HG03439 (cell line): ENCODE results near the gene FSTL1.

ENCODE experiments used
- ATAC-seq: cut with Tn5 transposase; IDR thresholded peaks from one replicate; pipeline ENCODE4 v1.9.1; 2021; ENCODE audit warnings: mild to moderate bottlenecking, moderate library complexity; ENCODE audit not compliant: unreplicated experiment

The FSTL1 gene

DNA sequence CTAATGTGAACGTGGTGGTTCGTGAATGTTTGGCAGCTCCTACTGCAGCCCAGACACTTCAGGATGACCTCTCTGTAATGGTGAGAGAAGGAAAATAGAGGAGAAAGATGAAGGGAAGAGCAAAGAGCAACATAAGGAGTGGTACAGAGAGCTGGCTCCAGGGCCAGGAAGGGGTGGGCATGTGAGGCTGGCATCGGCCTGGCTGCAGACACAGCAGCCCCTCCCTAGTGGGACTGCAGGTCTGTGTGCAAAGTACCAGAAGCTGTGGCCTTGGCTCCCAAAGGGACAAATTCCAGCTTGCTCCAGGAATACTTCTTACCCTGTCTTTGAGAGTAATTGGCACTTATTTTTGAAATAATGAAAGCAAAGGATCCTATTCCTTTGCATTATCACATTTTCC is 10.0 kb downstream of the FSTL1 start:
- ATAC-seq = no peak

DNA sequence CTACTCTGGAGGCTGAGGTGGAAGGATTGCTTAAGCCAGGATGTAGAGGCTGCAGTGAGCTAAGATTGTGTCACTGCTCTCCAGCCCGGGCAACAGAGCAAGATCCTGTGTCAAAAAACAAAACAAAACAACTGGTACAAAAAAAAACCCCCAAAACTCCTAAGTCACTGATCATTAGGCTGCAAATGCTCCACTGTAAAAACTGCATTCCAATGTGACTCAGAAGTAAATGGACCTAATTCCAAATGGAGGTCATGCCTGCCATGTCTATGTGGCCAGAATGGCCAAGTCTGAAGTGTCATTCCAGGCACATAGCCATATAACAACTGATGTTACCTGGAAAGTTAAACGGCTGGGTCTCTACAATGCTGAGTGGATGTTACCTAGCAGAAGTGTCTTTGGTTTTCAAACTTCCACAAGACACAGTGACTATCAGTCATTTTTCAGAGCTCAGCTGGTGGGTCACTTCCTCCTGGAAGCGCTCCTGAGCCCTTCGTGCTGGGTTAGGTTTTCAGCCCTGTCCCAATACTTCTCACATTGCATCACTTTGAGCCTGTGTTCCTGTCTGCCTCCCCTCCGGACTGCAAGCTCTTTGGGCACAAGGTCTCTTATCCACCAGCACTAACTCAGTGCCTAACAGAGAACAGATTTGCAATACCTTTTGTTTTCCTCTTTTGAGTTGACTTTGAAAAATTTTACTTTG is 10.6 kb downstream of the FSTL1 start:
- ATAC-seq = no peak

- no peak for ATAC-seq
Measured at GRCh38 chr3:120438665-120439370, 12.0 kb downstream of the FSTL1 start.

DNA sequence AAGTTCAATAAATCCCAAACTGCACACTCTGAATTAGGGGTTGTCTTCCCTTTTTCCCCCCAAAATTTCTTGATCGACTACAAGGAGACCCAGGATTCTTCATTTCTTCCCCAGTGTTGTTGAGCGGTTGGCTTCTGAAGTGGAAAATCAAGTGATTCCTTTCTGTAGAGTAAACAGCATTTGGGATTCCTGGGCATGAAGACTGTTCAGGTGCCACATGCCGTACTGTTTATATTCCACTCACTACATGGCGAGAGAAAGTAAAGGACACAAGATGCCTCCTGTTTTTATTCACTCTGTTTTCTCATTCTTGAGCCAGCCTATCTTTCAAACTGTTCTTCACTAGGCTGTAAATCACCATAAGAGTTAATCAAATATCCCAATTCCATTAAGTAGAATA is 12.6 kb downstream of the FSTL1 start:
- ATAC-seq = no peak

- ATAC-seq = no peak
Measured at GRCh38 chr3:120437559-120437958, 13.2 kb downstream of the FSTL1 start.

GRCh38 chr3:120436523-120437050 is 14.2 kb downstream of the FSTL1 start:
- ATAC-seq = no peak

DNA sequence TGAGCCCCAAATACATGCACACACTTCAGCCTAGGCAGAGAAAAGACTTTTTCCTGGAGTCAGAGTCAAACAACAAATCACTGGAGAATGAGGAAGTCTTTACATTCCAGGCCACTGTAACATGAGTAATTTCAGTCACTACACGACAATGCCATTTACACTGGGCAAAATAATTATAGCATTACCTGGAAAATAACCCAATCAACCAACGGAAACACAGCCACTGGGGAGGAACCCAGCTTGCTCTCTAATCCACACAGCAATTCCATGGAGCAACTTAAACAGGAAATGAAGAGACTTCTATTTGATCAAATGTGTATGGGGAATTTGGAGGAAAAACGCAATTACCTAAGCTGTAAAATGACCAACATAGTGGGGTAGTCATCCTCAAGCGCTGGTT is 15.2 kb downstream of the FSTL1 start:
- no peak for ATAC-seq

- ATAC-seq = no peak
Measured at GRCh38 chr3:120433662-120434331, 17.0 kb downstream of the FSTL1 start.

GRCh38 chr3:120432150-120432860 is 18.5 kb downstream of the FSTL1 start:
- ATAC-seq = no peak

DNA sequence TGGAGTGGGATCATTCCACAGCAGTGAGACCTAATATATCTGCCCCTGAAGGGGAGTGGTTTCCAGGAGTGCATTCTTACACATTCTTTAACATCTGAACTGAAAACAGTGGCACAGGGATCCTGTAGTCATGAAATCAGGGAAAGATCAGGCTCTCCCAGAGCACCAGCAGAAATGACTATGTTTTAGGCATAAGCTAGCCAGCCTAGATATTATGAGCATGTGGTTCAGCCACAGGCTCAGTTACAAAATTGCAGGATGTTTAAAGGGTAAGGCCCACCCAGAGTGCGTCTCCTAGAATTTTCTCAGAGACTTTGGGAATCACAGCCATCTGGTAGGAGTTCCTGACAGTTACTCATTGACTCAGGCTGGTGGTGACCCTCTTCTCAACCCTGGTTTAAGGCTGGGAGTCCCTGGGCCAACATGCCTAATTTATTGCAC is 20.9 kb downstream of the FSTL1 start:
- ATAC-seq = no peak

- no peak for ATAC-seq
Measured at GRCh38 chr3:120428924-120429323, 21.9 kb downstream of the FSTL1 start.

DNA sequence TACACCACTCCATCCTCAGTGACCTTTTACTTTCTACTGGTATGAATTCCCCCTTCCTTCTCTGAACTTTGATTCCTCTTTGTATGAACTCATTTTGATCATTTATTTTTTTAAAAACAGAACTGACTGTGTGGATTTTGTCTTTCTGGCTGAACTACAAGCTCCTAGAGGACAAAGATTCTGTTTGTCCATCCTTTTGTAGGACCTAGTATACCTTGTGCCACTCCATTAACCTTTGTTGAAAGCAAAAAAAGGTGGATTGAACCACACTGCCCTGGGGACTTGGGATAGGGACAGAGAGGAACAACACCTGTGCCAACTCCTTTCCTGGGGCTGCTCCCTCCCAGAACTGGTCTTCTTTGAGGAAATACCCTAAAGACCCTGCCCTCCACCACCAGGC is 23.6 kb downstream of the FSTL1 start:
- ATAC-seq = no peak

- no peak for ATAC-seq
Measured at GRCh38 chr3:120425572-120426250, 25.1 kb downstream of the FSTL1 start.

- no peak for ATAC-seq
Measured at GRCh38 chr3:120424976-120425570, 25.7 kb downstream of the FSTL1 start.

DNA sequence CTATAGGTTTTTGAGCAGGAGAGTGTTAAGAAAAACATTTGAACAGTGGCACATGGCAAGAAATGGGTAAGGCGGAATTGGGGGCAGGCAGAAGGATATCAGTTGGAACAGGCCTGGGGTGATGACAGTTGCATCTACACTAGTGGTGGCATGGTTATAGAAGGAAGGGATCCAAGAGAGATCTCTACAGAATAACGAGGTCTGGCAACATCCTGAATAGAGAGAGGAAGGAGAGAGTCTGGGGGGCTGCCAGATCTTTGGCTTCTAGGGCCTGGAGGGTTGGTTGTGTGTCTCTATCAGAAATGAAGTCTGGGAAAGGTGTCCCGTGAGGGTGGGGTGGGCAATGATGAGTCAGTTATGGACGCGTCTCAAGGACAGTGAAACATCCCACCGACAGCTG is 26.3 kb downstream of the FSTL1 start:
- ATAC-seq = no peak

DNA sequence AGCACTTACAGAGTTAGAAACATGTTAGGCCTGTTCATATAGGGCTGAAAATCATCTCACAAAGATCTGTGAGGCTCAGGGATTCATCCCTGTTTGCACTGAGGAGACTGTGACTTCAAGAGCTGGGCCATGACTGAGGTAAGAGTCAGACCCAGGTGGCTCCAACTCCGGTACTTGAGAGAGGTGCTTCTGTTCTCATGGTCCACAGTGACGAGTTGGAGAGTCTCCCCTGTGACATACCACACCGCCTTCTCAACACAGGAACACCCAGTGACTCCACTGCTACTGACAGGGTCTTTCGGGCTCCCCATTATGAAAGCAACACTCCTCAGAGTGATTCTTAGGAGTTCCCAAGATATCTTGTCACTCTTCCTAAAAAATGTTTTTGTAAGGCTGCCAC is 27.4 kb downstream of the FSTL1 start:
- no peak for ATAC-seq

GRCh38 chr3:120421926-120422325 is 28.9 kb downstream of the FSTL1 start:
- ATAC-seq = no peak

- no peak for ATAC-seq
Measured at GRCh38 chr3:120420928-120421551, 29.8 kb downstream of the FSTL1 start.

DNA sequence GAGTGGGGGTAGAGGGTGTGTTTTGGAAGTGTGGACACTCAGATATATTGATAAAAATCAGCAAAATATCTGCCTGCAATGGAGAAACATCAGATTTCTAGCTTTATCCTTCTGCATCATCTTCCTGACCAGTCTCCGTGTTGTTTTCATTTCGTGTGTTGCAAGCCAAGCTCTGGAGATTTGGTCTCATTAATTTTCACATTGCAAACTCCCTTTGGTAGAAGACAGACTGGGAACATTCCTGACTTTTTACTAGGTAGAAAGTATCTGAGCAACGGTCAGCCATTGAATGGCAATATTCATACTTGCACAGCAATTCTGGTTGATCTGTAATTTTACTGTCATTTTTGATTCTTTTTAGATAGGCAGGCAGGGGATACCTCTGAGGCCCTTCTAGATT is 30.4 kb downstream of the FSTL1 start:
- no peak for ATAC-seq

GRCh38 chr3:120419797-120420196 is 31.0 kb downstream of the FSTL1 start:
- no peak for ATAC-seq
